IMR-90 (cell line): ENCODE results near the gene ADAM15.

ENCODE experiments used
- BHLHE40 ChIP-seq: fragments of 150-350 bp; IDR thresholded peaks from 2 replicates; pipeline ENCODE4 v1.6.1; 2016; ENCODE audit warnings: mild to moderate bottlenecking, low read depth, low read length
- CEBPB ChIP-seq: IDR thresholded peaks from 2 replicates; pipeline ENCODE4 v1.6.1; 2012; ENCODE audit warnings: low read depth, low read length, improper control_type of control experiment
- CTCF ChIP-seq: conservative IDR thresholded peaks from 2 replicates; pipeline ENCODE4 v1.5.1; 2012; ENCODE audit warnings: mild to moderate bottlenecking, low read depth, low read length, improper control_type of control experiment
- FOS ChIP-seq: fragments of 150-350 bp; IDR thresholded peaks from 2 replicates; pipeline ENCODE4 v1.6.1; 2016; ENCODE audit warnings: low read depth, low read length
- MAFK ChIP-seq: IDR thresholded peaks from 2 replicates; pipeline ENCODE4 v1.6.1; 2012; ENCODE audit warnings: low read depth, low read length, improper control_type of control experiment
- MAZ ChIP-seq: IDR thresholded peaks from 2 replicates; pipeline ENCODE4 v1.6.1; 2012; ENCODE audit warnings: low read depth, mild to moderate bottlenecking, low read length, improper control_type of control experiment, moderate library complexity, borderline replicate concordance
- POLR2A ChIP-seq: IDR thresholded peaks from 2 replicates; pipeline ENCODE4 v1.6.1; 2012; ENCODE audit warnings: mild to moderate bottlenecking, low read depth, low read length
- RAD21 ChIP-seq: IDR thresholded peaks from 2 replicates; pipeline ENCODE4 v1.6.1; 2012; ENCODE audit warnings: low read length, improper control_type of control experiment
- RCOR1 ChIP-seq: IDR thresholded peaks from 2 replicates; pipeline ENCODE4 v1.6.1; 2012; ENCODE audit warnings: mild to moderate bottlenecking, low read length, improper control_type of control experiment; ENCODE audit not compliant: insufficient replicate concordance
- RFX5 ChIP-seq: IDR thresholded peaks from 2 replicates; pipeline ENCODE4 v1.8.0; 2012; ENCODE audit warnings: low read depth, mild to moderate bottlenecking, low read length, moderate library complexity
- USF2 ChIP-seq: fragments of 150-350 bp; IDR thresholded peaks from 2 replicates; pipeline ENCODE4 v1.6.1; 2017; ENCODE audit warnings: mild to moderate bottlenecking, antibody characterized with exemption, low read length, low read depth
- TF ChIP-seq, protein P1 (sequence below): fragments of 150-350 bp; IDR thresholded peaks from 2 replicates; pipeline ENCODE4 v1.6.1; 2016; ENCODE audit warnings: low read depth, mild to moderate bottlenecking, low read length, moderate library complexity, borderline replicate concordance

DNA sequence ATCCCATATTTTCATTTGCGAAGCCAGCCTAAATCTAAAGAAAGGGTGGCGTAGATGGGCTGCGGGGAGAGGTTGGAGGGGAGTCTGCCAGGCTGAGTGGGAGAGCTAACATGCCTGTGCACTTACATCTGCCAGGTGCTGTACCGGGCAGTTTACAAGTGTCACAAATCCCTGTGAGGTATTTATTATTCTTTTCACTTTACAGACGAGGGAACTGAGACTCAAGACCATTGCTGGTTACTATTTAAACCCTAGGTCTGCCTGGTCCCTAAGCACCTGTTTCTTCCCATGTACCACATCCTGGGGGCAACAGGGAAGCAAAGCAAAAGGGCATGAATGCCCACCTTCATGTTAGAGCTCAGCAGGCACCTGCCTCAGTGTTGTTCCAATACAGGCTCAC lies 57.2 kb downstream of the ADAM15 start:
- TF ChIP-seq CTCF: no peak
- TF ChIP-seq CEBPB: no peak
- TF ChIP-seq USF2: no peak
- no peak for TF ChIP-seq POLR2A
- no peak for TF ChIP-seq MAFK
- no peak for TF ChIP-seq RCOR1
- TF ChIP-seq, protein P1, sequence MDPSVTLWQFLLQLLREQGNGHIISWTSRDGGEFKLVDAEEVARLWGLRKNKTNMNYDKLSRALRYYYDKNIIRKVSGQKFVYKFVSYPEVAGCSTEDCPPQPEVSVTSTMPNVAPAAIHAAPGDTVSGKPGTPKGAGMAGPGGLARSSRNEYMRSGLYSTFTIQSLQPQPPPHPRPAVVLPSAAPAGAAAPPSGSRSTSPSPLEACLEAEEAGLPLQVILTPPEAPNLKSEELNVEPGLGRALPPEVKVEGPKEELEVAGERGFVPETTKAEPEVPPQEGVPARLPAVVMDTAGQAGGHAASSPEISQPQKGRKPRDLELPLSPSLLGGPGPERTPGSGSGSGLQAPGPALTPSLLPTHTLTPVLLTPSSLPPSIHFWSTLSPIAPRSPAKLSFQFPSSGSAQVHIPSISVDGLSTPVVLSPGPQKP: no peak
- TF ChIP-seq MAZ: no peak
- TF ChIP-seq RAD21: no peak
- TF ChIP-seq RFX5: no peak
- TF ChIP-seq FOS: no peak
- TF ChIP-seq BHLHE40: no peak
